ENCODE measurements around the gene ISCU. TPM values are rescaled to one million over a fixed set of nuclear protein-coding genes. Genes with fewer than 3 reads are reported as not detected.
"Not testable (repeated sequence)": the region's sequence is repeated elsewhere in the genome, so short reads cannot be mapped to it uniquely, and the experiment has no call there.

The ISCU gene
- total RNA-seq, 2 donors from 2014 or later, result 87.2 to 97.3 TPM

DNA sequence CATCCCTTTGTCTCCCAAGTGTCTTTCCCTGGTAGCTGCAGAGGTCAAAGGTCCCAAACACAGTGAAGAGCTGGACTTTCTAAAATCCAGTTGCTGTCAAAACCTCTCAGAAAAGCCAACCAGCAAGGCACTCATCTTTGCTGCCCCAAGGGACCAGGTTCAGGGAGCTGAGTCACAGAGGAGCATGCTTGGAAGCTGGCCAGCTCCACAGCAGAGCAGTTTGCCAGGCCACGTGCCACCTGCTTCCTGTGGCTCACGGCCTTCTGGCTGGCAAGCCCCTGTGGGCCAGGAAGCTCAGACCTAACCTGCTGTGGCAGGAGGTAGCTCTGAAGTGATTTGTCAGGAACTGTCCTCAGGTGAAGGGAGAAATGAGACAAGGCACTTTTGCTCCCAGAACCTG lies 3.6 kb downstream of the ISCU start:
- DNase-seq, result peak; percentile 74 to 82
- intact Hi-C loops (cut with DNase I, micrococcal nuclease), result loop anchor here (2.0 to 10.0 kb wide), 5 partner anchors 51 to 529 kb away; partner anchors contain the start of genes ALKBH2 (in 1 of the 2), SSH1 (in 1 of the 2) and UNG (in 1 of the 2)
- no peak for ATAC-seq

DNA sequence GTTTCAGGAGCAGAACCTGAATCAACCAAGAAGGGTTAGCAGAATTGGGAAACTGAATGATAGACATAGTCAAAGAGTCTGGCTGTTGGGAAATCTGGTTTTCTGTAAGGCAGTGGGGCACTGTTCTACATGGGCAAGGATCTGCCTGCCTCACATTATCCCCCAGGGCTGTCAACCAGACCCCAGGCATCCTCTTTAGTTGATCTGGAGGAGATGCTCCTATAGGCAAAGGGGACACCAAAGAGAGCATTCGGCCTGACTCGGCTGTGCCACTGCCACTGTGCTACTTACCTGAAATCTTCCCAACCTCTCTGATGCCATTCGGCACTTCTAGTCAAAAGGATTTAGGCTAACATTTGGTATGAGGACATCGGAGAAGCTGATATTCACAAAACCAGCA lies 4.1 kb downstream of the ISCU start:
- intact Hi-C loops (cut with DNase I, micrococcal nuclease), result loop anchor here (2.0 to 10.0 kb wide), 5 partner anchors 51 to 528 kb away; partner anchors contain the start of genes ALKBH2 (in 1 of the 2), SSH1 (in 1 of the 2) and UNG (in 1 of the 2)
- no peak for DNase-seq
- ATAC-seq, result no peak

DNA sequence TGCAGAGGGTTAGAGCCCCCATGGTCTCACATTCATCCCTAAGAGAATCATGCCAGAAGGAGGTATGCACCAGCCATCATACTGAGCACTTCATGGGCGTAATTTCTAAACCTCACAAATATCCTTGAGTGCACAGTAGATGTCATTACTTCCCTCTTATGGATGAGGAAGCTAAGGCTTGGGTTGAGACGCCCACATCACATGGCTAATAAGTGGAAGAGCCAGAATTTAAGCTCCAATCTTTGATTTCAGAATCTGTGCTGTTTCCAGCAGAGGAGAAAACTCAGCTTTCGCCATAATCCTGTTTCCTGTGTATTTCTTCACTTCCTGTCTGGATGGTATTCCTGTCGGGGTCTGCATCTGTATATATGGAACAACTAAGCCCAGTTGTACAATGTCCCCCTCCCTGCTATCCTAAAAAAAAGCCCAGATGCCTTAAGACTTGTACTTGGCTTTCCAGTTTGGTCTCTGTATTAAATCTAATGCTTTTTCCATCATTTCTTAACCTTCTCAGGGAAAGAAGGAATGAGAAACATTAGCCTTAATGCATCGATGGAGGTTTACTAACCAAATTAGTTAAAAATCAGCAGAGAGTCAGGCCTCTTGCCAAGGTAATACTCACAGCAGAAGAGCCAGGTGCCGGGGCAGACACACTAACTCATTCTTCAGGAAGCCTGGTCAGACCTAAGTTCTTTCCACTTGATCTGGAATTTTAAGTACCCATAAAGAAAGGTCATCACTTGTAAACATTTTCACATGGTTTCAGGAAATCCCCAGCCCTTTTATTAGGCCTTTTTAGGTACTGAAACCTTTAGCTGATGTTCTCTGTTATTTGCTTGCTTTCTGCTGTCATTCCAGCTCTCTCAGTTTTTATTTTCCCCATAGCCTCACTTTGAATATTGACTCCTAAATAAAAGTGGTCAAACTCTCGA lies 5.3 kb downstream of the ISCU start:
- intact Hi-C loops (cut with DNase I, micrococcal nuclease), result loop anchor here (2.0 to 10.0 kb wide), 5 partner anchors 50 to 527 kb away; partner anchors contain the start of genes ALKBH2 (in 1 of the 2), SSH1 (in 1 of the 2) and UNG (in 1 of the 2)
- ATAC-seq (no peak), DNase-seq (no peak)

DNA sequence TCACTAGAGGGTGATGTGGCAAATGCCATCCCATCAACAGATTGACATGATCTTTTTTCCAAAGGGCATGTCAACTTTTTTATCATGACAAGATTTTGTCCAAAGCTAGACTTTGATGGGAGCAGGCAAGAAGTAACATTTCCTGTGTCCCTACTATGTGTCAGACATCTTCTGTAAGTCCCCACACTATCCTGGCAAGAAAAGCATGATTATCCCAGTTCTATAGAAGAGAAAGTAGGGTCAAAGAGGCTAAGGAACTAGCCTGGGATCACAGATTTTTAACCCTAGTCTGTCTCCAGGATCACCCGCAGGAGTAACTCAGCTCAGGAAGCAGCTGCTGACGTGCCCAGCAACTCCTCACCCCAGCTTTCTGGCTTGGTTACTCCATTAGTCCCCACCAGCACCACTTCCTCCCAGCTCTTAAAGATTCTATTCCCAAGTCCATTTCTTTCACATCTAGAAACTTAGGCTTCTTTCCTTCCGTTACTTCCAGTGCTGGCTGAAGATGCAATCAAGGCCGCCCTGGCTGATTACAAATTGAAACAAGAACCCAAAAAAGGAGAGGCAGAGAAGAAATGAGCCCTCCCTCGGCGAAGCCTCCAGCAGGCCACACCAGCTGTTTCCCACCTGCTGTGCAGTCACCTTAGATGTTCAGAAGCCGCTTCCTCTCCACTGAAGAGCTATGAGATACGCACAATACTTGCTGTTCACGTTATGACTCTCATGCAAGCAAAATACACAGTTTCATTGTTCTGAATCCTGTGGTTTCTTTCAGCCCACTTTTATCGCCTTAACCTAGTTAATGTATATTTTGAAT lies 6.2 kb downstream of the ISCU start:
- DNase-seq (no peak), ATAC-seq (no peak)
- intact Hi-C loops (cut with DNase I, micrococcal nuclease), result loop anchor here in 1 of 2 donors (5.0 to 10.0 kb wide), 4 partner anchors 49 to 526 kb away; partner anchors contain the start of genes ALKBH2, SSH1 and UNG

DNA sequence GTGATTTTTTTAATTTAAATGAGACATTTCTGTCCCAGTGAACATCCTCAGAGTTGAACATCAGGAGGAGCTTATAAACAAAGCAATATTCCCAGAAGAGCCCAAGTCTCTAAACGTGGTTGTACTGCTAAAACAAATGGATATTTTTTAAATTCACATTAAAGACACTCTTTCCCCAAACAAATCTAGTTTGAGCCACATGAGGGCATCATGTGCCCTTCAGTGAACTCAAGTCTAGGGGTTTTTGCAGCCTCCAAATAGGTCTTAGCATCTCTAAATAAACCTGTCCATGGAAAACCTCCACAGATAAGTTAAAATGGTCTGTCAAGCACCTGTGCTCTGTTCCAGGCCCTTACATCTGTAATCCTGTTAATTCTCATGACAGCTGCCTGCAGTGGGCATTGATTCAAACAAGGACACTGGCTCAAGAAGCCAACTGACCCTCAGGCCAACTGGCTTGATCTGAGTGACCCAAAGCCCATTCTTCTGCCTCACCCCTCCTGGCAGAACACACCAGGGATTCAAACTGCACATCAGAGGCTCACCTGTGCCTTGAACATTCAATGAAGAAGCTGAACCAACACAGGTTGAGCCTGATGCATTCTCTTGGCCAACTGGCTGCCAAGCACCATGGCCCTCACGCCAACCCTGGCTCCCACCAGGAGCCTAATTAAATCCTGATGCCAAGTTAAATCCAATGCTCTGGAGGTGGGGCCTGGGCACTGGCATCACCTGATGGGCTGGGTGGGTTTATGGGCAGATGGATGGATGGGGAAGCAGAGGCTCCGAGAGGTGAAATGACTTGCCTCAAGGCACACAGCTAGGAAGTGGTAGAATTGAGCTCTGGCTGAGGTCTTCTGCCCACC lies 8.6 kb downstream of the ISCU start:
- intact Hi-C loops (cut with DNase I, micrococcal nuclease), result no loop called here
- no peak for DNase-seq
- no peak for ATAC-seq

DNA sequence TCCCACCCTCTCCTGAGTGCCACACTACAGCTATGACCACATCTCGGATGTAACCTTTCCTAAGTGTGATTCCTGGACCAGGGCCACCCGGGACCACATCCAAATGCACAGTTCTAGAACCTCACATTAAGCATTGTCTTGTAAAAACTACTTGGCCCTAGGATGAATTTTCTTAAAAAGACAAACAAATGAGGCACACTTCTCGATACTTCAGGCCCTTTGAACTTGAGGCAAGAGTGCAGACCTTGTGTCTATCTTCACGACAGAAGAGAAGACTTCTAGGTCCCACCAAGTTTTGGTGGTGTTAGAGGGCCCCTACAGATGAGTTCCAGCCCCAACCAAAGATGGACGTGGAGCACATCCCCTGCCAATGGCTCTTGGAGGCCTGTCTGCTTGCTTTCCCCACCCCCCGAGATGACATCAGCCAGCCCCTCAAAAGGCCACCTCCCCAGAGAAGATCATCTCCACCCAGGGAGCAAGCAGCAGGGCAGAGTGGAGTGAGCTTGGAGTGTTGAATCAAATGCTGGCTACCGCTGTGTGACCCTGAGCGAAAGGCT lies 9.3 kb downstream of the ISCU start:
- no peak for ATAC-seq
- intact Hi-C loops (cut with DNase I, micrococcal nuclease), result no loop called here
- no peak for DNase-seq

DNA sequence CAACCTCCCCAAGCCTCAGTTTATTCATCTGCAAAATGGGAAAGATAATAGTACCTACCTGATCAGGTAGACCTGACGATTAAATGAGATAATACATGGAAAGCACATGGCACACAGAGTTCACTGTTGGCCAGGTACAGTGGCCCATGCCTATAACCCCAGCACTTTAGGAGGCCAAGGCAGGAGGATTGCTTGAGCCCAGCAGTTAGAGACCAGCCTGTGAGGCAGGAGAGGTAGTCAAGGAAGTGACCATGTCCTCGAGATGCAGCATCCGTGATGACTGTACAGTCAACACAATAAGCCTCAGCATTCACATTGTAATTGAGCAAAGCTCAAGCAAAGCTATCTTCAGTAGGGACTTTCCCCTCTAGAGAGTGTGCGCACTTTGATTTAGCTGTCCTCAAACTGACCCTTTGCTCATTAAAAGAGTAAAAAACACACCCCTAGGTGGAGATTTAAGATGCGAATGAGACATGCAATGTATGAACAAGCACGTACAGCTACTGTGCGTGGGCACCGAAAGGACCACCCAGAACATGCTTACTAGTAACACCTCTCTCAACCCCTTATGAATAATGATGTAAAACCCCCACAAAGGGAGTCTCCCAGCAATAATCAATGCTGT lies 9.9 kb downstream of the ISCU start:
- intact Hi-C loops (cut with DNase I, micrococcal nuclease), result no loop called here
- ATAC-seq, result peak; percentile 86
- no peak for DNase-seq

DNA sequence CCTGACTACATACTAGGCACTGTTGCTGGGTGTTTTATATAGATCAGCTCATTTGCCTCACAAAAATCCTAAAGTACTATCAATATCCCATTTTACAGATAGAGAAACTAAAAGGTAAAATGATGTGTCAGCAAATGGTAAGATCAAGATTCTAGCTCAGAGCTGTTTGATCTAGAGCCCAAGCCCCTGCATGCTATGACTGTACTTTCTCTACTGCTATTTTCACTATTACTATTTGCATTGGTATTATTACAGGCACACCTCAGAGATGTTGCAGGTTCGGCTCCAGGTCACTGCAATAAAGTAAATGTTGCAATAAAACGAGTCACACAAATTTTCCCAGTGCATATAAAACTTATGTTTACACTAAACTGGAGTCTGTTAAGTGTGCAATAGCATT lies 10.9 kb downstream of the ISCU start:
- intact Hi-C loops (cut with DNase I, micrococcal nuclease), result no loop called here
- ATAC-seq (peak; percentile 73), DNase-seq (no peak)

DNA sequence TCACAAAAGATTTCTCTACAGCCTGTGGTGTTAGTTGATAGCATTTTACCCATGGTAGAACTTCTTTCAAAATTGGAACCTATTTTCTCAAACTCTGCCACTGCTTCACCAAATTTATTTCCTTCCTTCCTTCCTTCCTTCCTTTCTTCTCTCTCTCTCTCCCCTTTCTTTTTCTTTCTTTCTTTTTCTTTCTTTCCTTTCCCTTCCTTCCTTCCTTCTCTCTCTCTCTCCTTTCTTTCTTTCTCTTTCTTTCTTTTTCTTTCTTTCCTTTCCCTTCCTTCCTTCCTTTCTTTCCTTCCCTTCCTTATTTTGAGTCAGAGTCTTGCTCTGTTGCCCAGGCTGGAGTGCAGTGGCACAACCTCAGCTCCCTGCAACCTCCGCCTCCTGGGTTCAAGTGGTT lies 11.9 kb downstream of the ISCU start:
- DNase-seq, ATAC-seq: not testable (repeated sequence)

DNA sequence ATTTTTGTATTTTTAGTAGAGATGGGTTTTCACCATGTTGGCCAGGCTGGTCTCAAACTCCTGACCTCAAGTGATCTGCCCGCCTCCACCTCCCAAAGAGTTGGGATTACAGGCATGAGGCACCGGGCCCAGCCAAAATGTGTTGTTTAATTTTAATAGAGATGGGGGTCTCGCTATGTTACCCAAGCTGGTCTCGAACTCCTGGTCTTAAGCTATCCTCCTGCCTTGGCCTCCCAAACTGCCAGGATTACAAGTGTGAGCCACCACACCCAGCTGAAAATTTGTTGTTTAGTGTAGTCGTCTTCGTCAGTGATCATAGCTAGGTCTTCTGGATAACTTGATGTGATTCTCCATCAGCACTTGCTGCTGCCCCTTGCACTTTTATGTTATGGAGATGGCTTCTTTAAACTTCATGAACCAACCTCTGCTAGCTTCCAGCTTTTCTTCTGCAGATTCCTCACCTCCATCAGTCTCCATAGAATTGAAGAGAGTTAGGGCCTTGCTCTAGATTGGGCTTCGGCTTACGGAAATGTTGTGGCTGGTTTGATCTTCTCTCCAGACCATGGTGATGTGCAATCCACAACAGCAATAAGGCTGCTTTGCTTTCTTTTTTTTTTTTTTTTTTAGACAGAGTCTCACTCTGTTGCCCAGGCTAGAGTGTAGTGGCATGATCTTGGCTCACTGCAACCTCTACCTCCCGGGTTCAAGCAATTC lies 13.0 kb downstream of the ISCU start:
- intact Hi-C loops (cut with DNase I, micrococcal nuclease), result no loop called here
- ATAC-seq (no peak), DNase-seq (no peak)

More for the DNA sequence above, 11.9 kb downstream of the ISCU start:
- intact Hi-C loops (cut with DNase I, micrococcal nuclease), result not testable (repeated sequence)

DNA sequence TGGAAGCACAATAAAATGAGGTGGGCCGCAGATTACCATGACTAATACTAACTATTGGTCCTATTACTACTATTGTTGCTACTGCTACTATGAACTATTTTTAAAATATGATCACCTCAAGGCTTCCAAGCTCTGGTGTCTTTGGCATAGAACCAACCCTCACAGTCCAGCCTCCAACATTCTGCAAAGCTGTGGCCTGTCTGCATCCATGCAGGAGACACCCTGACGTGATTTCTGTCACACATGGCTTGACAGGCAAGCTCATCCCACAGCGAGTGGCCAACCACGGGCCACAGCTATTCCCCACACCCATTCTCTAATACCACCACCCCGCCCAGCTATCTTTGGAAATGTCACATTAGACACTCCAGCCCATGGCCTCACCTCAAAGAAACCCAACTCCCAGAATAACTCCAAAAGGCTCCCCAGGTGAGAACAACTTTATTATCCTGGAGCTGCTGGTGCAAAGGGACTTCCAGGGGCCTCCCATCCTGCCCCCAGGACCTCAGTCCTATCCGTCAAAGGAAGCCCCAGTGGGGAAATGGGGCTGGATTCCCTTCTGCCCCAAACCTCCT lies 14.4 kb downstream of the ISCU start:
- DNase-seq (no peak), ATAC-seq (no peak)
- intact Hi-C loops (cut with DNase I, micrococcal nuclease), result no loop called here

DNA sequence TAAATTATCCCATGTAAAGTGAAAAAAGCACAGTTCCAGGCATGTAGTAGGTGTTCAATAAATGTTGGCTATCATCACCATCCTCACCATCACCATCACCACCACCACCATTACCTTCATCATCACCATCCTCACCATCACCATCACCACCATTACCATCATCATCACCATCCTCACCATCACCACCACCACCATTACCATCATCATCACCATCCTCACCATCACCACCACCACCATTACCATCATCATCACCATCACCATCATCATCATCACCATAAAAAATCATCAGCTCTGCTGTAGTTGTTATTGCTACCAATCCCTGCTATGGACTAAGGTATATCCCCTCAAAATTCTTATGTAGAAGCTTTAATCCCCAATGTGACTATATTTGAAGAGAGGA lies 15.1 kb downstream of the ISCU start:
- ATAC-seq, result no peak
- intact Hi-C loops (cut with DNase I, micrococcal nuclease), result no loop called here
- DNase-seq, result no peak

DNA sequence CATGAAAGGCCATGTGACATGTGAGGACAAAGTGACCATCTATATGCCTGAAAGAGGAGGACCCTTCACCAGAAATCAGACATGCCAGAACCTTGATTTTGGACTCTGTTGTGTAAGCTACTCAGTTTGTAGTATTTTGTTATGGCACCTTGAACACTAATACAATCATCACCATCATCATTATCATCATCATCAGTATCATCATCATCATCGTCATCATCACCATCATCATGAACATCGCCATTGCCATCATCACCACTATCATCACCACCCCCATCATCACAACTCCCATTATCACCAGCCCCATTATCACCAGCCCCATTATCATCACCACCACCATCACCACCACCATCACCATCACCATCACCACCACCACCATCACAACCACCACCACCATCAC lies 15.9 kb downstream of the ISCU start:
- intact Hi-C loops (cut with DNase I, micrococcal nuclease), result no loop called here

DNA sequence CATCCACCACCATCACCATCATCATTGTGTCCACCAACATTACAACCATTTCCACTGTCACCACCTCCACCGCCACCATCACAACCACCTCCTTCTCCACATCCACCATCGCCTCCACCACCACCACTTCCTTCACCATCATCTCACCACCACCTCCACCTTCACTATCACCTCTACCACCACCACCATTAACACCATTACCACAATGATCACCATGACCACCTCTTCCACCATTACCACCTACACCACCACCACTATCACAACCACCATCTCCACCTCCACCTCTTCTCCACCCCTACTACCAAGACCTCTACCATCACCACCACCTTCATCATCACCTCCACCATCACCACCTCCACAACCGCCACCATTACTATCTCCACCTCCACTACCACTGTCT lies 16.4 kb downstream of the ISCU start:
- intact Hi-C loops (cut with DNase I, micrococcal nuclease), result no loop called here
- DNase-seq, result no peak

More for the DNA sequence above, 15.9 kb downstream of the ISCU start:
- no peak for DNase-seq
- ATAC-seq, result no peak

DNA sequence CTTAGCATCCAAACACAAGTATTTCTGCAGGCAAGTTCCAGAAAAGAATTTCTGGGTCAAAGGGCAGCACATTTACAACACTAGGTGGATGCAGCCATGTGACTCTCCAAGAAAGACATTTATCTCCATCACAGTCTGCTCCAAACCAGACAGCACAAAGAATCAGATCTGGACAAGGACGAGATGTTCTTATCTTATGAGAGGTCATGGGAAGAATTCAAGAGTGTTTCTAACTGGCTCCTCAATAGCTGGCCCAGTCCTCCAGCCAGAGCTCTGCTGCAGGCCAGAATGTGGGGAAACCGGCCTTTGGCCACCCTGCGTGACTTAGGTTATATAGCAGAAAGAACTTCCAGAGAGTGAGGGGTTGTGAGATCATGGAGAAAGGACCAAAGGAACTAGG lies 18.1 kb downstream of the ISCU start:
- intact Hi-C loops (cut with DNase I, micrococcal nuclease), result no loop called here
- DNase-seq, result no peak
- no peak for ATAC-seq

More for the DNA sequence above, 16.4 kb downstream of the ISCU start:
- no peak for ATAC-seq

DNA sequence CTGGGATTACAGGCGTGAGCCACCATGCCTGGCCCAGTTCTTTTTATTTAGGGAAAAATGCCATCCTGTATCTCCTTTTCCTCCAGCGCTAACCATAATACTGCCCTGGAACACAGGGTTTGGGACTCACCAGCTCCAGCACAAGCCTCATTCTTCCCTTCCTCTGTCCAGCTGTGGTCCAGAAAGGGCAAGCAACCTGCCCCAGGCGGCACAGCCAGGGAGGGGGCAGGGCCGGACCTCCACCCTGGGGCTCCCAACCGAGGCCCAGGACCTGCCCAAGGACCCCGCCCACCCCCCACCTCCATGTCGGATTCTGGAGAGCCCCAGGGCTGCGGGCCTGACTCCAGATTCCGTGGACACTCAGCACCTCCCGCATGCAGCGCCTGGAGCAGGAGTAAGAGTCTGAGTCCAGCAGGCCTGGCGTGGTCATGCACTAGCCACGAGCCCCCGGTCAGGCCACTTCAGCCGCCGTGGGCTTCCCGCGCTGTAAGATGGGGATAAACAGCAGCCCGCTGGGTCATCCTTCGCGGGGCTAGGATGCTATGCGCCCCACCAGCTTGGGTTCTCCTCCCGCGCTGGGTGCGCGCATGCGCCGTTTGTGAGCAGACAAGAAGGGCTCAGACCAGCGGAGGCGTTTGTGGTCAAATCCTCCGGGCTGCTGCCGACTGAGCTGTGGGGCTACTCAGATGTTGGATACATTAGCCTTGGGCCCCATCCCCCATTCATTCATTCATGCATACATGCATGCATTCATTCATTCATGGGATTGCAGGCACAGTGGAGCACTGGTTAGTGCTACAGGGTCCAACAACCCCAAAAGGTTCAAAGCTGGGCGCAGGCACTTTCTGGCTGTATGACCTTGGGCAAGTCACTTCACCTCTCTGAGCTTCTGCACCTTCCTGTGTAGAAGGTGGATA lies 19.2 kb downstream of the ISCU start:
- ATAC-seq (no peak), DNase-seq (no peak)
- intact Hi-C loops (cut with DNase I, micrococcal nuclease), result no loop called here
